Measurements from ENCODE around the gene GFM1. TPM values are rescaled to one million over a fixed set of nuclear protein-coding genes. Genes with fewer than 3 reads are reported as not detected.

Gene GFM1
- total RNA-seq, 1 experiment from 2014 or later = 44.5 TPM

DNA sequence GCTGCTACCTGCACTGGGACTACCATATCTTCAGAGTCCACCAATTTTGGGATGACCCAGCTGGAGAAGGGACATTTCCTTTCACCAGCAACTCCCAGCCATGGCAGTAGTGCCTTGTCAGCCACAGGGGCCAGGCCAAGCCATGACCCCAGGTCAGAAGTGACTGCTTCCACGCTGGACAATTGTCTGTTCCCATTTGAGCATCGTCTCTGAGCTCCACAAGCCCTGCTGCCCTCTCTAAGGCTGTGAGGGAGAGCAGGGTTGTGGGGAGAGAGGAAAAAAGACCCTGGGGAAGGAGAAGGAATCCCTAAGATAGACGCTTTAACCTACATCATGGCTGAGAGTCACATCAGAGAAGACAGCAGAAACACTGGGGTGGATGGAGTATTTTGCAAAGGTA, 95.3 kb downstream of the GFM1 start (continued):
- TF ChIP-seq, protein P1, sequence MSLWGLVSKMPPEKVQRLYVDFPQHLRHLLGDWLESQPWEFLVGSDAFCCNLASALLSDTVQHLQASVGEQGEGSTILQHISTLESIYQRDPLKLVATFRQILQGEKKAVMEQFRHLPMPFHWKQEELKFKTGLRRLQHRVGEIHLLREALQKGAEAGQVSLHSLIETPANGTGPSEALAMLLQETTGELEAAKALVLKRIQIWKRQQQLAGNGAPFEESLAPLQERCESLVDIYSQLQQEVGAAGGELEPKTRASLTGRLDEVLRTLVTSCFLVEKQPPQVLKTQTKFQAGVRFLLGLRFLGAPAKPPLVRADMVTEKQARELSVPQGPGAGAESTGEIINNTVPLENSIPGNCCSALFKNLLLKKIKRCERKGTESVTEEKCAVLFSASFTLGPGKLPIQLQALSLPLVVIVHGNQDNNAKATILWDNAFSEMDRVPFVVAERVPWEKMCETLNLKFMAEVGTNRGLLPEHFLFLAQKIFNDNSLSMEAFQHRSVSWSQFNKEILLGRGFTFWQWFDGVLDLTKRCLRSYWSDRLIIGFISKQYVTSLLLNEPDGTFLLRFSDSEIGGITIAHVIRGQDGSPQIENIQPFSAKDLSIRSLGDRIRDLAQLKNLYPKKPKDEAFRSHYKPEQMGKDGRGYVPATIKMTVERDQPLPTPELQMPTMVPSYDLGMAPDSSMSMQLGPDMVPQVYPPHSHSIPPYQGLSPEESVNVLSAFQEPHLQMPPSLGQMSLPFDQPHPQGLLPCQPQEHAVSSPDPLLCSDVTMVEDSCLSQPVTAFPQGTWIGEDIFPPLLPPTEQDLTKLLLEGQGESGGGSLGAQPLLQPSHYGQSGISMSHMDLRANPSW (CRISPR knock-in tag; conservative IDR thresholded peaks at IDR 0.05; ENCODE audit: low read depth) = no peak
- TF ChIP-seq, protein P2, sequence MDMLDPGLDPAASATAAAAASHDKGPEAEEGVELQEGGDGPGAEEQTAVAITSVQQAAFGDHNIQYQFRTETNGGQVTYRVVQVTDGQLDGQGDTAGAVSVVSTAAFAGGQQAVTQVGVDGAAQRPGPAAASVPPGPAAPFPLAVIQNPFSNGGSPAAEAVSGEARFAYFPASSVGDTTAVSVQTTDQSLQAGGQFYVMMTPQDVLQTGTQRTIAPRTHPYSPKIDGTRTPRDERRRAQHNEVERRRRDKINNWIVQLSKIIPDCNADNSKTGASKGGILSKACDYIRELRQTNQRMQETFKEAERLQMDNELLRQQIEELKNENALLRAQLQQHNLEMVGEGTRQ (CRISPR knock-in tag; IDR thresholded peaks at IDR 0.05) = no peak
- TF ChIP-seq ZNF219 (CRISPR knock-in tag; IDR thresholded peaks at IDR 0.05; ENCODE audit: borderline replicate concordance) (no peak), ZNF263 (CRISPR knock-in tag; IDR thresholded peaks at IDR 0.05; ENCODE audit: low read depth) (no peak)

Other genes with a start within 250 kb of the GFM1 start
- gene MLF1, start 73.3 kb upstream of the GFM1 start, total RNA-seq (2021) = 22.3 to 35.6 TPM (median 31.9 TPM) in 3 replicates
- gene LXN, start 28.1 kb downstream of the GFM1 start, total RNA-seq (2021) = 3.8 to 4.6 TPM (median 4.4 TPM) in 3 replicates
- 0.16 to 1.4 TPM (median 0.35 TPM) in 3 replicates for gene RARRES1, start 87.9 kb downstream of the GFM1 start, total RNA-seq (2021)
- gene MFSD1, start 157.5 kb downstream of the GFM1 start, total RNA-seq (2021) = 6.6 to 8.2 TPM (median 6.7 TPM) in 3 replicates